Measurements from ENCODE around the gene IGFL2. TPM values are rescaled to one million over a fixed set of nuclear protein-coding genes. Genes with fewer than 3 reads are reported as not detected.
"Not testable (repeated sequence)": the region's sequence is repeated elsewhere in the genome, so short reads cannot be mapped to it uniquely, and the experiment has no call there.

Gene IGFL2
- total RNA-seq, 1 donor from 2014 or later: not detected

DNA sequence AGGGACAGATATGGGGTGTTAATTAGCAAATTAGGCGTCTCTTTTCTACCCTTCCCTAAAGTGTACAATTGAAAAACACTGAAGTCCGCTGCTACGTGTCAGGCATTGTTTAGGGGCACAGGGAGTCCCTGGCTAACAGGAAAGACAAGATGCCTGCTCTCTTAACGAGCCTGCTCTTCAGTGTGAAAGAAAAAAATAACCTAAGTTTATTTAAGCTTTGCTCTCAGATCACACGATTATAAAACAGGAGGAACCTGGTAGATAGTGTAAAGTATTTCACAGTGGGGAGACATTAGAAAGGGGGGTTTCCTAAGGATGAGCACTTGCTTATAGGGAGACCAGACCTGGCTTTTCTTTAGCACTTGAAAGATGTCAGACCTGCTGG, 38.7 kb downstream of the IGFL2 start:
- DNase-seq (ENCODE audit: low read depth): no peak

GRCh38 chr19:46189971-46190888, 42.2 kb downstream of the IGFL2 start:
- DNase-seq (ENCODE audit: low read depth): no peak

DNA sequence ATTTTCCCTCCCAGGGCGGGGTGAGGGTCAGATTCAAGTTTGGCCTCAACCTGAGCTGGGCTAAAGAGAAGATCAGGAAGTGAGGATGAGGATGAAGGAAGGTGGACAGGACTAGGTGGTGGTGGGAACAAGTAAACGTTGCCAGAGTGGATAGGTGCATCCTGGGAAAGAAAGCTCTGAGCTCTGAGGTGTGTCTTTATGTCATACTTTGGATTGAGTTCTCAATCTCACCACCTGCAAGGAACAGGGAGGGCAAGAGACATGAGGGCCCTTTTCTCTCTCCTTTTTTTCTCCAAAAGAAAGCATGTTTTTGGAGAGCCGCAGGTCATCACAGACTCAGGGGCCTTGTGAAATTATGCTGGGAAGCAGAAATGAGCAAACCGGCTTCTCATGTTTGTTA, 43.3 kb downstream of the IGFL2 start:
- no peak for DNase-seq (ENCODE audit: low read depth)

DNA sequence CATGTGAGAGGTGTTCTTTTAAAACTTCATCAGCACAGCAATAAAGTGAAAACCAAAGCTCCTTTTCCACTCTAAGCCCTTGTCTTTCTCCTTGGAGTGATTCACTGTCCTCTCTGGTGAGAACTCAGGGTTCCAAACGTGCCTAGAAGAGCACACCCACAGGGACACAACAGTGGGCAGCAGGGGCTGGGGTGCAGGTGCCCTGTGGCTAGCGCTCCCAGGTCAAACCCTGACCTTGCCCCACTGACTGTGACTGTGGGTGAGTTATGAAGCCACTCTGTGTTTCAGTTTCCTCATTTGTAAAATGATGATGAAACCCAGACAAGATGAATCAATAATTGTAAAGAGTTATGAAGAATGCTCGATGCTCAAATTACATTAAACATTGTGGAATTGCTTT, 43.9 kb downstream of the IGFL2 start:
- no peak for DNase-seq (ENCODE audit: low read depth)

DNA sequence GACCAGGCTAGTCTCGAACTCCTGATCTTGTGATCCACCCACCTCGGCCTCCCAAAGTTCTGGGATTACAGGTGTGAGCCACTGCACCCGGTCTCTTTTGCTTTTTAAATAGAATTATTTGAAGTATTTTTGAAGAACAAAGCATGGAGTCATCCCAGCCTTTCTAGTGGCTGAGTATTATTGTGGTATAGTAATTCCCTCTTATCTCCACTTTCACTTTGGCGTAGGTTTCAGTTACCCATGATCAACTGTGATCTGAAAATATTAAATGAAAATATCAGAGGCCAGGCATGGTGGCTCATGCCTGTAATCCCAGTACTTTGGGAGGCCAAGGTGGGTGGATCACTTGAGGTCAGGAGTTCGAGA, 44.6 kb downstream of the IGFL2 start:
- not testable (repeated sequence) for DNase-seq (ENCODE audit: low read depth)

DNA sequence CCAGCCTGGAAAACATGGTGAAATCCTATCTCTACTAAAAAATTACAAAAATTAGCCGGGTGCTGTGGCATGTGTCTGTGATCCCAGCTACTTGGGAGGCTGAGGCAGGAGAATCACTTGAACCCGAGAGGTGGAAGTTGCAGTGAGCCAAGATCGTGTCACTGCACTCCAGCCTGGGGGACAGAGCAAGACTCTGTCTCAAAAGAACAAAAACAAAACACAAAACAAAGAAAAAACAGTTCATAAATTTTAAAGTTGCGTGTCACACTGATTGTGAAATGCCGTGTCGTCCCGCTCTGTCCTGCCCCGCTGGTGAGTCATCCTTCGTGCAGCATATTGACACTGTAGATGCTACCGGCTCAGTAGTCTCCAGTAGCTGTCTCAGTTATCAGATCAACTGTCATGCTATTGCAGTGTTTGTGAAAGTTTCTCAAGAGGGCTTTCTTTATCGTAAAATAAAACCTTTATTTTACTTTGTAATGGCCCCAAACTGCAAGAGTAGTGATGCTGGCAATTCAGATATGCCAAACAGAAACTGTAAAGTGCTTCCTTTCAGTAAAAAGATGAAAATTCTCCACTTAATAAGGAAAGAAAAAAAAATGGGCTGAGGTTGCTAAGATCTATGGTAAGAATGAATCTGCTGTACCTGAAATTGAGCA, 45.1 kb downstream of the IGFL2 start:
- DNase-seq (ENCODE audit: low read depth): peak; percentile 63

- no peak for DNase-seq (ENCODE audit: low read depth)
Measured at GRCh38 chr19:46193678-46194077, 45.6 kb downstream of the IGFL2 start.

GRCh38 chr19:46195104-46195503, 47.1 kb downstream of the IGFL2 start:
- no peak for DNase-seq (ENCODE audit: low read depth)

GRCh38 chr19:46195919-46196318, 47.9 kb downstream of the IGFL2 start:
- not testable (repeated sequence) for DNase-seq (ENCODE audit: low read depth)

GRCh38 chr19:46196410-46197124, 48.5 kb downstream of the IGFL2 start:
- DNase-seq (ENCODE audit: low read depth): no peak

DNA sequence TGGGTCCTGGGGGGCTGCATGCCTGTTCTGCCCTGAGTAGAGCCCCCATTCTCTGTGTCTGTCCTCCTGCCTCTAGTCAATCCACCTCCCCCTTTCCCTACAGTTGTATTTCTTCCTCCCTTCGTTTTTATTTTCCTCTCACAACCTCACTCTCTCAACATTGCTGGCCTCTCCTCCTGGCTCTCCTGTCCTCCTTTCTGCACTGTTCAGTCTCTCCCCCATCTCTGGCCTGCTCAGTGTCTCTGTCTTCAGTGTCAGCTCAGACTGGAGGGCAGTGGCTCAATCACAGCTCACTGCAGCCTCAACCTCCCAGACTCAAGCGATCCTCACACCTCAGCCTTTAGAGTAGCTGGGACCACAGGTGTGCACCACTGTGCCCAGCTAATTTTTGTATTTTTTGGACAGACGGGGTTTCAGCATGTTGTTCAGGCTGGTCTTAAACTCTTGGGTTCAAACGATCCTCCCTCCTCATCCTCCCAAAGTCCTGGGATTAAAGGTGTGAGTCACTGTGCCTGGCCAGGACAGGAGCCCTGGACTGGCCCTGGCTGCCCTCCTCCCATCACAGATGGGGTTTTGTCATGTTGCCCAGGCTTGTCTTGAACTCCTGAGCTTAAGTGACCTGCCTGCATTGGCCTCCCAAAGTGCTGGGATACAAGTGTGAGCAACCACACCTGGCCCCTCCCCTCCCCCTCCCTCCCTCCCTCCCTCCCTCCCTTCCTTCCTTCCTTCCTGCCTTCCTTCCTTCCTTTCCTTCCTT, 49.5 kb downstream of the IGFL2 start:
- no peak for DNase-seq (ENCODE audit: low read depth)

- peak; percentile 95 for DNase-seq (ENCODE audit: low read depth)
Measured at GRCh38 chr19:46198756-46199155, 50.7 kb downstream of the IGFL2 start.

DNA sequence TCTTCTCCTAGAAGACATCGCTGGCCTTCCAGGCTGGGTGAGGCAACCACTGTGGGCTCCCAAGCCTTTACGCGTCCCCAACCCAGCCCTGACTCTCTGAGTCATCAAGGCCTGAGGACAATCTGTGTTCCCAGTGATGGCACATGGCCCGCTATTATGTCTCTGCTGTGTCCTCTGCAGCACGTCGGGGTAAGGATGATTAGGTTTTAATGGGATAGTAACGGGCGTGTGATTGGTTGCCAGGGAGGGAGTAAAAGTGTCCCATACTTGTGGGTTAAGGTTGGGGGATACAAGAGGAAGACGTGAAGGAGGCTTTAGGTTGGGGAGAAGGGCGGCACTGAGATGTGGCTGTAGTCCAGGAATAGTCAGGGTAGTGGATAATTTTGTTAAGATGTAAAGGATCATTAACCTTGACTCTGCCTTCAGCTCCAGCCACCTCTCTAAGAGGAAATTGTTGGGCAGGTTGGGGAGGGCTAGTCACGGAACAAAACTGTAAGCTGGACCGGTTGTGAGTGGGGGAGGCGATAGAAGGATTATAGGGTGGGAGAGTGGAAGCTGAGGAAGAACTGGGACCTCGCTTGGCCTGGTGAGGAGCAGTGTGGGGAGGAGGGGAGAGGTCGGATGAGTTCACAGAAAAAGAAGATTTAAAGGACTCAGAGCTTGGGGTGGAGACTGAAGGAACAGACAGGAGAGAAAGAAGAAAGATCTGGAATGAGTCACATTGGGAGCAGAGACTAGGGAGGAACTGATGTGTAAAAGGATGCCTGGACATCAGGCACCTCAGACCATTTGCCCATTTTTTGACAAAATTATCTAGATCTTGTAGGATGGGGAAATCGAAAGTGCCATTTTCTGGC, 53.6 kb downstream of the IGFL2 start:
- peak; percentile 85 for DNase-seq (ENCODE audit: low read depth)

GRCh38 chr19:46202426-46202825, 54.4 kb downstream of the IGFL2 start:
- DNase-seq (ENCODE audit: low read depth): no peak

GRCh38 chr19:46202872-46203860, 55.1 kb downstream of the IGFL2 start:
- peak; percentile 36 for DNase-seq (ENCODE audit: low read depth)

DNA sequence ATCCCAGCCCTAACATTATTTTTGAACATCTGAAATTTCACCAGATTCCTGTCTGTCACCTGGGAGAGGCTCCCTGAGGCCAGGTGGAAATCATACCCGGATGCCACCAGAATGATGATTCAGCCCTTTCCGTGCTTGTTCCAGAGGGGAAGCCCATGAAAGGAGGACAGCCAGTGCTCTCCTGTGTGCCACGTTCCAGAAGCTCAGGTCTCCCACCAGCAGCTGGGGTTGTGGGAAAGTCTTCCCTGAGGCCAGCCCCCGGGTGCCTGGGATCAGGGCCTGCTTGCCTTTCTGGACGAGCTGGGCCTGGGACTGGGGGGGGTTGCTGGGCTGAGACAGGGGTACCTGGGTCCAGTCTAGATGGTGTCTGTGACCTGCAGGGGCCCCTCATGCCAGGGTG, 56.0 kb downstream of the IGFL2 start:
- no peak for DNase-seq (ENCODE audit: low read depth)

DNA sequence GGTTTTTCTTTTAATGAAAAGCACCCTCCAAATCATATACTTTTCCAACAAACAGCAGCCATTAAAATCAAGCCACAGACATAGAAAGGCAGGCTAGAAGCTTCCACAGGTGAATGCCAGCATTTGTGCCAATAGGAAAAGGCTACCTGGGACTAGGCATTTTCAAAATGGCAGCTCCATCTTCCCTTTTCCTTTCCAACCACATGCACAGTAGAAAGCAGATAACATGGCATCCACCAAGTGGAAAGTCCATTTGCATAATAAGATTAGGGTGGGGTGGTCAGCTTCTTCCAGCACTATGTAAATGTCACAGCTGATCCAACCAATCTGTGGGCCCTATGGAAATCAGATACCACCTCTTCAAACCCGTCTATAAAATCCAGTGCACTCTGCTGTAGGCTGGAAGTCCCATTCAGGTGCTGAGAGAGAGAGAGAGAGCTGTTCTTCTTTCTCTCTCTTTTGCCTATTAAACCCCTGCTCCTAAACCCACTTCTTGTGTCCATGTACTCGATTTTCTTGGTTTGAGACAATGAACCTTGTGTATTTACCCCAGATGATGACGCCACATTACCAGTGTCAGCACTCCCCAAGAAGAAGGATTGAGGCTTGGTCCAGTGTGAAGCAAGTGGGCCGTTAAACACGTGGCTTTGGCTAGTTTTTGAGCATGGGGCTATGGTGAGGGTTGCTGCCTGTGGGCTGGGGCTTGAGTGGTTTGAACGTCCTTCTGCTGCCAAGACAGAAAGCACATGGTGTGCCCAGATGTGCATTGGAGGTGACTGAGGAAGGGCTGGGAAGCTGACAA, 57.3 kb downstream of the IGFL2 start:
- no peak for DNase-seq (ENCODE audit: low read depth)

- peak; percentile 96 for DNase-seq (ENCODE audit: low read depth)
Measured at GRCh38 chr19:46206176-46206575, 58.1 kb downstream of the IGFL2 start.

All from myocyte (in vitro differentiated cells).